IgD-negative memory B cell (primary cell): ENCODE measurements around the gene ECT2L. TPM values are rescaled to one million over a fixed set of nuclear protein-coding genes. Genes with fewer than 3 reads are reported as not detected.

ENCODE experiments used
- H3K27ac Mint-ChIP-seq, 3 donors: one replicate each; pipeline ENCODE4 v1.8.0; 2020 to 2022; ENCODE audit warnings: mild to moderate bottlenecking in 3 of 3, mixed read lengths in 3 of 3, moderate library complexity in 1 of 3
- H3K27me3 Mint-ChIP-seq: one replicate; pipeline ENCODE4 v1.8.0; 2021; ENCODE audit warnings: mixed read lengths
- H3K36me3 Mint-ChIP-seq: one replicate; pipeline ENCODE4 v1.8.0; 2020; ENCODE audit warnings: mild to moderate bottlenecking, mixed read lengths
- H3K4me1 Mint-ChIP-seq, 3 donors: one replicate each; pipeline ENCODE4 v1.8.0; 2020 to 2022; ENCODE audit warnings: mixed read lengths in 3 of 3, mild to moderate bottlenecking in 1 of 3
- H3K4me3 Mint-ChIP-seq, 4 donors: one replicate each; pipeline ENCODE4 v1.8.0; 2020 to 2022; ENCODE audit warnings: mild to moderate bottlenecking in 4 of 4, mixed read lengths in 4 of 4, moderate library complexity in 3 of 4
- H3K9me3 Mint-ChIP-seq, 3 donors: one replicate each; pipeline ENCODE4 v1.8.0; 2020 to 2021; ENCODE audit warnings: mixed read lengths in 3 of 3, mild to moderate bottlenecking in 1 of 3
- polyA plus RNA-seq: library from polyadenylated mRNA; unstranded; fragments of 300-500 nt; fragmentation: Illumina TruSeq; gene quantifications from one replicate; pipeline ENCODE4 v1.2.3, GENCODE V29; 2021

ECT2L gene, protein sequence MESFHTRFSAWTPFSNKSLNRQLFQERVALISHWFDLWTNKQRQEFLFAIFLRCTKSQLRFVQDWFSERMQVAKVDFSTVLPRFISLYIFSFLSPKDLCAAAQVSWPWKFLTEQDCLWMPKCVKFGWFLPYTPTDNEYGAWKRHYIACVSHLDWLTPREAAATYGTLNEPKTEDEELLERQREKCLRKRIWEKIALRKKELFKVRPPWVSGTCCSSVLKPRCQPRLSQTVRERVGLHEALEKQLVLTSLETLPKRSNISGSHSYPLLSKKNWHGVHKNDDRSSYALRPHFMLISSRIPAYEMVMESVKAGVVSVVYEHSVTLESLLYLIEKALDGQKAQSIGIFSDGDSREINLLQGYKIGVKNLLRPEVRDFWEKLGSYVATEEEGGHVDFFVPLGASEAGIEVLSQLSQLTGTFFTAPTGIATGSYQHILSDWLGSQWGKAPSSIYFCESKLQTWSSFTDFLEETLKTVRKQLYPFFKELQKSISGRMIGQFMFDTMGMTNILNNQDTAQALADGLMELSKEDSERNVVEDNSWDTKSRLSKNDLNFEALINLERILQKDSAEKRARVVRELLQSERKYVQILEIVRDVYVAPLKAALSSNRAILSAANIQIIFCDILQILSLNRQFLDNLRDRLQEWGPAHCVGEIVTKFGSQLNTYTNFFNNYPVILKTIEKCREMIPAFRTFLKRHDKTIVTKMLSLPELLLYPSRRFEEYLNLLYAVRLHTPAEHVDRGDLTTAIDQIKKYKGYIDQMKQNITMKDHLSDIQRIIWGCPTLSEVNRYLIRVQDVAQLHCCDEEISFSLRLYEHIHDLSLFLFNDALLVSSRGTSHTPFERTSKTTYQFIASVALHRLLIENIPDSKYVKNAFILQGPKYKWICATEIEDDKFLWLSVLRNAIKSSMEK
- polyA plus RNA-seq = 0.23 TPM

DNA sequence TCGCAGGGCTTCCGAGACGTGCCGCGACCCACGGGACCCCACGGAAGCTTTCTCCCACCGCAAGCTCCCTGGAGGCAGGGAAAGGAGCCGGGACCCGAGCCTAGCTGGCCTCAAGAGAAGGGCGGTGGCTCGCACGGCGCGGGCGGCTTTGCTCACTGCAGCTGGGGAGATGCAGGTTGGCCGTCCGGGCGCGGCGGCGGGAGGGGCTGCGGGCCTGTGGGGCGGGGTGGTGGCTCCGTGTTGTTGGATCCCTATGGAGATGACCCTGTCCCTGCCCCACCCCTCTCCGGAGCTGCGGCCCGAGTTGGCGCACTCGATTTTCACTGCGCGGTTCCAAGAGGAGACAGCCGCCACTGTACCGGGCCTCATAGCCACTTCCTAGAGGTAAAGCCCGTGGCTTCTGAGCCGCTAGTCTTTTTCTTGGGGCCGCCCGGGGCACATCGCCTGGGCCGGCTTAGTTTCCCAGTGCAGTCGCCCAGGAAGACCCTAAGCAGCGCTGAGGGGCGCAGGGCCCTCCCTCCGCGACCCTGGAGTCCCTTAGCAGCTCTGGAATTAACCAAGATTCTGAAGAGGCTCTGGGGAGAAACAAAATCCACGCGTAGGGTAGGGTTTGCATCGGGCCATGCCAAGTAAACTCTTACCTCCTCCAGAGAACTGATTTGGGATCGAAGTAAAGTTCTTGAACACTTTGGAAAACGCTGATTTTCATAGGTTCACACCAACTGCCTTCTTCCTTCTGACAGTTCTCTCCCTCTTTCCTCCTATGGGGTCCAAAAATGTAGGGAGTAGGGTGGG is at the start of gene ECT2L:
Gene ECT2L (plus strand): TSS at position 279 of the 795 bp plus-strand sequence. CDS start 17,188 bp downstream, outside the sequence.
- H3K4me3 Mint-ChIP-seq = no peak within 1 kb of the TSS
- H3K27ac Mint-ChIP-seq = no peak within 1 kb of the TSS
- peaks cover 6% of the 10 kb centered on the region for H3K36me3 Mint-ChIP-seq
- H3K9me3 Mint-ChIP-seq = no peaks in the 10 kb centered on the region
- no peaks in the 10 kb centered on the region for H3K4me1 Mint-ChIP-seq
- H3K27me3 Mint-ChIP-seq = peaks cover 6% of the 10 kb centered on the region

DNA sequence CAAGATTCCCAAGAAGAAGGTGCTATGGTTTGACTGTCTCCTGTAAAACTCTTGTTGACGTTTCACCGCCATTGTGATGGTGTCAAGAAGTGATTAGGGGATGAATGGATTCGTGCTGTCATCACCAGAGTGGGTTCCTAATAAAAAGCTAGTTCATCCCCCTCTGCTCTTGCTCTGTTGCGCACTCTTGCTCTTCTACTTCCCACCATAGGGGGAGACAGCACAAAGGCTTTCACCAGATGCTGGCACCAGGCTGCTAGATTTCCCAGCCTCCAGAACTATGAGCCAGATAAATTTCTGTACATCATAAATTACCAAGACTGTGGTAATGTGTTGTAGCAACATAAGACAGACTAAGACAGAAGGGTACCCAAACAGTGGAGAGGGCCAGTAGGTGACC is 43.9 kb upstream of the ECT2L start:
- Mint-ChIP-seq H3K27ac (no peak overlapping the region), H3K9me3 (no peaks in the 10 kb centered on the region), H3K36me3 (no peaks in the 10 kb centered on the region), H3K4me3 (no peak overlapping the region), H3K27me3 (no peaks in the 10 kb centered on the region), H3K4me1 (no peaks in the 10 kb centered on the region)

DNA sequence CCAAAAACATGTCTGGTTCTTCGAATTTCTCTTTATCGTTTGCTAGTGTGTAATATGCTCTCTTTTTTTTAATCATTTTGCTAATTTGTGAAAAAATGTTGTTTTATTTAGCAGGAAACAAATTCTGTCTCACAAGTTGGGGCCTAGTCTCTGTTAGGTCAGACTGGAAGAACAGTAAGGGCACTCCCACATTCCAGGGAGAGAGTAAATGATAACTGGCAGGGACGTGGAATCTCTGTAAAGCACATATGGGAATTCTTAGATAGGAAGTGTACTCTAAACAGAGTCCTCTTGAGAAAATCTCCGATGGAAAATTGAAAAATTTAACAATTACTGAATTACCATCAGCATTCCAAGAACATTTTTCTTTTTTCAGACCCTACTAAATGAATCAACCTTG is 38.8 kb upstream of the ECT2L start:
- no peak overlapping the region for H3K4me3 Mint-ChIP-seq
- no peak overlapping the region for H3K27ac Mint-ChIP-seq
- H3K9me3 Mint-ChIP-seq = no peaks in the 10 kb centered on the region
- no peaks in the 10 kb centered on the region for H3K4me1 Mint-ChIP-seq
- H3K36me3 Mint-ChIP-seq = no peaks in the 10 kb centered on the region
- no peaks in the 10 kb centered on the region for H3K27me3 Mint-ChIP-seq

DNA sequence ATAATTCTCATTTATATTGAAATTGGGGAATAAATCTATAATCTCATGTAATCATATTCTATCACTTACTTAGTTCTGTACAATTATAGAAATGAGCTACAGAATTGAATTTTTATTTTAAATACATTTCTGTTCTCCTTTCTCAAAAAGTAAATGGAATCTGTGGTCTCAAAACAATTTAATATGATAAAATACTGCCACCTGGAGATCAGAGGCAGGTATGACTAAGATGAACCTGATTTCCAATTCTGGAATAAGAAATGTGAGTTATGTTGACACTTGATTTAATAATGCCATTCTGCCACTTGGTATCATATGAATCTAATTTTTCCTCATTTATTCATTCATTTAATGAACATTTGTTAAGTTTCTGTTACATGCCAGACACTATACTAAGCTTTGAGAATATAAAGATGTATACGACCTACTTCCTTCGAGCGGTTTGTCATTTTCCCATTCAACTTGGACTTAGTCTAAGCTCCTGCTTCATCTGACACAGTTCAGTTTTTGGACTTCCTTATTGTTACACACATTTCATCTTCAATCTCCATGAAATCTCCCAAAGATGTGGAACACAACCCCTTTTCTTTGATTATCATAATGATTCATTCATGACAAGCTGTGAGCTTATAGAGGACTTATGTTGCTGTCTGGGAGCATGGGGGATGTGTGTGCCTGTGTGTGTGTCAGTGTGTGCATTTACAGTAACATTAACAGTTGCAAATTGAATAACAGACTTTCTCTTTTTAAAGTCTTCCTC is 29.8 kb upstream of the ECT2L start:
- no peaks in the 10 kb centered on the region for H3K9me3 Mint-ChIP-seq
- H3K27ac Mint-ChIP-seq = no peak overlapping the region
- H3K4me1 Mint-ChIP-seq = peaks cover 5 to 6% (median 6%) of the 10 kb centered on the region in 3 donors
- H3K36me3 Mint-ChIP-seq = peaks cover 3% of the 10 kb centered on the region
- H3K27me3 Mint-ChIP-seq = no peaks in the 10 kb centered on the region
- H3K4me3 Mint-ChIP-seq = no peak overlapping the region

DNA sequence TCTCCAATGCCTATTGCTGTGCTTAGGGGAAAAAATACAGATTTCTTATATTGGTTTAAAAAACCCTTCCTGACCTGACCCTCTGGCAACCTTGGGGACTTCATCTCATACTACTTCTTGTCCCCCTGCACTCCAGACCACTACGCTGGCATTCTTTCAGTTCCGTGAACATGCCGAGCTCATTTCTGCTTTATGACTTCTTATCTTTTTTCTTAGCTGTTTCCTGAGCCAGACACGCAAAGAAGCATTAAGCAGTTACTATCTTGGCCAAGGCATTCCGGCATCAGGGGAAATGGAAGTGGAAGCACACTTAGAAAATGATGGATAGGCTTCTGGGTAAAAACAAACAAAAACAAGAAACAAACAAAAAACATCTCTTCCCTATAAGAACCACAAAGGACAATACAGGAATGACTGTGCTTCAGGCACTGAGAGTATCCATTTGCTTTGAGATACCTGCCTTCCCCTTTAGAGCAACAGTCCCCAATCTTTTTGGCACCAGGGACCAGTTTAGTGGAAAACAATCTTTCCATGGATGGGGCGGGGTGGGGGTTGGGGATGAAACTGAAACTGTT is 26.7 kb upstream of the ECT2L start:
- peak overlapping the region in 1 of 3 donors; percentile 3 for H3K27ac Mint-ChIP-seq
- H3K4me3 Mint-ChIP-seq = peak overlapping the region in 1 of 4 donors; percentile 36
- H3K36me3 Mint-ChIP-seq = peaks cover 3% of the 10 kb centered on the region
- H3K4me1 Mint-ChIP-seq = peaks cover 12 to 20% (median 14%) of the 10 kb centered on the region in 3 donors
- H3K27me3 Mint-ChIP-seq = no peaks in the 10 kb centered on the region
- H3K9me3 Mint-ChIP-seq = no peaks in the 10 kb centered on the region

DNA sequence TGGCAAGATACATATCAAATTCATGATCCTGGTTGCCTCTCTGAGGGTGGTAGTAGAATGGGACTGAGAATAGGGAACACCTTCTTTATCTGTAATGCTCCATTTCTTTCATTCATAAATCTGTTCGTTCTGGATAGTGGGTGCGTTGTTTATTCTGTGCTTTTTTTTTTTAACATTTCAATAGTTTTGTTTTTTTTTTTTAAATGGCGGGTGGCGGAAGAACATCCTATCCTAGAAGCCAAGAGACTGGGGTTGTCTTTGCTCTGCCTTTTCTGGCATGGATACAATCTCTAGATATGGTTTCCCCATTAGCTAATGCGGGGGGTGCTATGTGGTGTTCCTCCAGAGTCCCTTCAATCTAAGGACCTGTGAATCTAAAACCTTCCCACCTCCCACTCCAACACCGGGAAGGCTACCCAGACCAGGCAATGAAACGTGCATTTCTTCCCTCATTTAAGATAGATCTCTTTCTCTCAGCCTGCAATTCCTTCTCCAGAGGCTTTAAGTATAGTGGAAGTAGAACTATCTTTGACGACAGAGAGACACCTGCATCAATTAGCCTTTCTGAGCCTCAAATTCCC is 23.2 kb upstream of the ECT2L start:
- Mint-ChIP-seq H3K4me1 (peaks cover 16 to 26% (median 17%) of the 10 kb centered on the region in 3 donors), H3K27me3 (no peaks in the 10 kb centered on the region), H3K9me3 (no peaks in the 10 kb centered on the region), H3K27ac (peak overlapping the region; percentile 92 to 100 (median 100)), H3K4me3 (peak overlapping the region; percentile 91 to 100 (median 99)), H3K36me3 (peaks cover 2% of the 10 kb centered on the region)

DNA sequence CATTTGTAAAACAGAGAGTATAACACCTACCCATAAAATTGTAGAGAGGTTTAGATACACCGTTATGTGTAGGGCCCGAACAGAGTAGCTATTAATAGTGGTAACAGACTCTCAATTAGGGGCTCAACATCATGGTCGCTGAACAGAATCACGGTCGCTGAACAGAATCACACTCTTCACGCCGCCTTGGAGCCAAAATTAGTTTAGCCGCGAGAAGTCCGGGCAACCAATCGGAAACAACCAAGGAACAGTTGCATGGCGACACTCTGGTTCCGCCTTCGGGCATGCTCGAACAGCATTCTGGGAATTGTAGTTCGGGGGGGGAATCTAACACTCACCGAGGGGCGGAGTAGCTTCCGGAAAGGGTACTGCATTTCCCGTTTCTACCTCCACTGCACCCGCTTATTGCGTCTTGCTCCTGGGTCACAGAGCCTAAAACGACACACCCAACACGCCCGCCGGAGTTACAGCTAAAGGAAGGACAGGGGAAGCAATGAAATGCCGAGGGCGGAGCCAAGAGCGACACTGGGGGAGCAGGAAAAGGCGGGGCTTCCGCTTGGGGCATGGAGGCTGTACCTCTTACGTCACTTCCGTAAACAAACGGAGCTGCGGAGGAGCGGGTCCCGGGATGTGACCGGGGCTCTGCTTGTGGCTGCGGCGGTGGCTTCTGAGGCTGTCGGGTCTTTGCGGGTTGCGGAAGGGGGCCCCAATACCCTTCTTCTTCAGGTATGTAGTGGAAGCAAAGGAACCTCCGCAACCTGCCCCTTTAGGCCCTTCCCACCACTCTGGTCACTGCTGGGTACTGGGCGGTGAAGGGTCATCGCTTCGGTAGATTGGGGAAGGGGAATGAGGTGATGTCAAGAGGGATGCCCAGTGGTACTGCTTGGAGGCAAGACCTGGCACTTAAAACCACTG is 22.5 kb upstream of the ECT2L start, which contains the start of gene CCDC28A:
Gene CCDC28A (plus strand): TSS at position 593 of the 915 bp plus-strand sequence. CDS start 2,352 bp downstream, outside the sequence.
- Mint-ChIP-seq H3K4me1 (peaks cover 17 to 26% (median 17%) of the 10 kb centered on the region in 3 donors), H3K9me3 (no peaks in the 10 kb centered on the region), H3K4me3 (peak within 1 kb of the TSS; percentile 91 to 100 (median 99)), H3K27me3 (no peaks in the 10 kb centered on the region), H3K36me3 (peaks cover 2% of the 10 kb centered on the region), H3K27ac (peak within 1 kb of the TSS; percentile 92 to 100 (median 100))

DNA sequence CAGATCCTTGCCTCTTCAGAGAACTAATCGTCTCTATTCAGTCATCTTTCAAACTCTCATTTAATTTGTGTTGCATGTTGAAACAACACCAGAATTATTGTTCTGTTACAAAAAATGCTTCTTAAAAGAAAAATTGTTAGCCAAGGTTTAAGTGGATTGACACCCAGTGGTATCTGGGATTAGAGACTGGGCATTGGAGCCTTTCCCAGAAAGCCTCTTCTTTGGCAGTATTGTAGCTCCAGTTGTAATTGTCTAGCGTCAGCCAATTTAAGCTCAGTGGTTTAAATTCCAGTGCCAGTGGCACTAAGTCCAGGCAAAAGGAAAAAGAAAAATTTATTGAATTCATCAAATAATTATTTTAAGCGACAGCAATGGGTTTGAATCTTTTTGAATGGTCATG is 21.5 kb upstream of the ECT2L start:
- peaks cover 2% of the 10 kb centered on the region for H3K36me3 Mint-ChIP-seq
- H3K4me1 Mint-ChIP-seq = peaks cover 11 to 20% (median 16%) of the 10 kb centered on the region in 3 donors
- H3K9me3 Mint-ChIP-seq = no peaks in the 10 kb centered on the region
- no peaks in the 10 kb centered on the region for H3K27me3 Mint-ChIP-seq
- H3K27ac Mint-ChIP-seq = peak overlapping the region; percentile 92 to 100 (median 100)
- peak overlapping the region; percentile 91 to 100 (median 99) for H3K4me3 Mint-ChIP-seq

DNA sequence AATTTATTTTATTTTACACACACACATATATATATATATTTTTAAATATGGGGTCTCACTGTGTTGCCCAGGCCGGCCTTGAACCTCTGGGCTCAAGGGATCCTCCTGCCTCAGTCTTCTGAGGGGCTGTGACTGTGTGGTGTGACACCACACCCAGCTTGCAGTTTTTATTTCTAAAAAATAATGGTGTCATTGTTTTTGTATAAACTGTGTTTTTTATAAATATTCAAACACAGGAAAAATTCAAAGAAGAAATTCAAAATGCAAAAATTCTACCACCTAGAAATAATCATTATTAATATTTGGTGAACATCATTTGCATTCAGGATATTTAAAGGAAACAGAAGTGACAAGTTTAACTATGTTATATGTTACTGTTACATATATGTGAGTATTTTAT is 19.2 kb upstream of the ECT2L start:
- no peak overlapping the region for H3K4me3 Mint-ChIP-seq
- no peaks in the 10 kb centered on the region for H3K9me3 Mint-ChIP-seq
- H3K4me1 Mint-ChIP-seq = peaks cover 11 to 20% (median 16%) of the 10 kb centered on the region in 3 donors
- H3K27ac Mint-ChIP-seq = no peak overlapping the region
- H3K27me3 Mint-ChIP-seq = no peaks in the 10 kb centered on the region
- H3K36me3 Mint-ChIP-seq = peaks cover 2% of the 10 kb centered on the region

DNA sequence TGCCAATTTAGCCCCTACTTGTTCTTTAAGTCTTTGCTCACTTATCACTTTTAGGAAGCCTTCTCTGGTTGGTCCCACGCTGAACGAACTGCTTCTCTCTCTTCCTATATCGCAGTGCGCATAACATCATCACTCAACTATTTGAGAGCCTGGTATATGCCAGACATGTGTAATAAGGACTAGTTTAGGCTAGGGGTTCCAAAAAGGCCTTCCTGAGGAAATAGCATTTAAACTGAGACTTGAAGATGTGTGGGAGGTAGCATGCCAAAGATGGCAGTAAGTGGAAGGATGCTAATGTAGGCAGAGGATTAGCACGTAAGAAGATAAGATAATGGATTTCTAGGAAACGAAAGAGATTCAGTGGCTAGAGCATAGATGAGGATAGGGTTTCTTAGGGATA is 17.6 kb upstream of the ECT2L start:
- no peaks in the 10 kb centered on the region for H3K27me3 Mint-ChIP-seq
- H3K9me3 Mint-ChIP-seq = no peaks in the 10 kb centered on the region
- H3K4me1 Mint-ChIP-seq = peaks cover 10 to 13% (median 12%) of the 10 kb centered on the region in 3 donors
- no peak overlapping the region for H3K4me3 Mint-ChIP-seq
- peaks cover 5% of the 10 kb centered on the region for H3K36me3 Mint-ChIP-seq
- H3K27ac Mint-ChIP-seq = no peak overlapping the region

DNA sequence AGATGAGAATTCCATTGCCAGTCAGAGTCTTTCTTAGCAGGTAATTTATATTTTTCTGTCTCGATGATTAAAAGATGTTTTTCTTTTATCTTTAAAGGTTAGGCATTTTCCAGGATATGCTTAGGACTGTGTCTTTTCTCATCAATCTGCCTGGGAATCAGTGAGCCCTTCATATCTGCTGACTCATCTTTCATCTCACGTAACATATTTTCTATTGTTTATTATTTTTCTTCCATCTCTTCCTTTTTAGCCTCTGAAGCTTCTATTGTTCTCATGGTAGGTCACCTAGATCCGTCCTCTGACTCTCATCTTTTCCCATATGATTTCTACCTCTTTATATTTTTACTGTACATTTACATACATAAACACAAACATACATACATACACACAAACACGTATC is 13.6 kb upstream of the ECT2L start:
- Mint-ChIP-seq H3K9me3 (no peaks in the 10 kb centered on the region), H3K4me3 (no peak overlapping the region), H3K4me1 (peaks cover 0 to 8% (median 2%) of the 10 kb centered on the region in 3 donors), H3K27me3 (no peaks in the 10 kb centered on the region), H3K36me3 (peaks cover 4% of the 10 kb centered on the region), H3K27ac (no peak overlapping the region)

DNA sequence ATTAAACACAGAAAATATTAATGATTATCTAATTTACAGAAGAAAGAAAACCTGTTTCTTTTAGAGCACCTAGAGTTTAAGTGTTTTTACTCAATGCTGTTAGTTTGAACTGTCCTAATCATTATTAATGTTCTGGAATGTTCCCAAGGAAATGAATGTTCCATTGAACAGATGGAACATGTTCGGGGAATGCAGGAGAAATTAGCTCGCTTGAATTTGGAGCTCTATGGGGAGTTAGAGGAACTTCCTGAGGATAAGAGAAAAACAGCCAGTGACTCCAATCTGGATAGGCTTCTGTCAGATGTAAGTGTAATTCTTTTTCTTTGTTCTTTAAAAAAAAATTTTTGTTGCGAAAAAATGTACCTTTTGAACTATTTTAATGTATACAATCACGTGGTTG is 10.8 kb upstream of the ECT2L start:
- Mint-ChIP-seq H3K4me3 (no peak overlapping the region), H3K27ac (no peak overlapping the region), H3K9me3 (no peaks in the 10 kb centered on the region), H3K36me3 (peaks cover 6% of the 10 kb centered on the region), H3K27me3 (no peaks in the 10 kb centered on the region), H3K4me1 (peaks cover 0 to 2% (median 2%) of the 10 kb centered on the region in 3 donors)
